IMR-90 (cell line): ENCODE data around the gene CCDC61.

Experiments used
- CTCF ChIP-seq: conservative IDR thresholded peaks from 2 replicates; pipeline ENCODE4 v1.5.1; 2012; ENCODE audit warnings: mild to moderate bottlenecking, low read depth, low read length, improper control_type of control experiment
- MXI1 ChIP-seq: IDR thresholded peaks from 2 replicates; pipeline ENCODE4 v1.6.1; 2012; ENCODE audit warnings: low read depth, mild to moderate bottlenecking, low read length, moderate library complexity, borderline replicate concordance

GRCh38 chr19:45996933-45997332, 1.7 kb downstream of the CCDC61 start:
- TF ChIP-seq CTCF, result no peak
- TF ChIP-seq MXI1, result no peak
